ENCODE measurements around the gene MYCBP2.
A peak's percentile ranks its signal among the peaks of the same experiment; 100 is the strongest.
"Not testable (repeated sequence)": the region's sequence is repeated elsewhere in the genome, so short reads cannot be mapped to it uniquely, and the experiment has no call there.

MYCBP2 gene

DNA sequence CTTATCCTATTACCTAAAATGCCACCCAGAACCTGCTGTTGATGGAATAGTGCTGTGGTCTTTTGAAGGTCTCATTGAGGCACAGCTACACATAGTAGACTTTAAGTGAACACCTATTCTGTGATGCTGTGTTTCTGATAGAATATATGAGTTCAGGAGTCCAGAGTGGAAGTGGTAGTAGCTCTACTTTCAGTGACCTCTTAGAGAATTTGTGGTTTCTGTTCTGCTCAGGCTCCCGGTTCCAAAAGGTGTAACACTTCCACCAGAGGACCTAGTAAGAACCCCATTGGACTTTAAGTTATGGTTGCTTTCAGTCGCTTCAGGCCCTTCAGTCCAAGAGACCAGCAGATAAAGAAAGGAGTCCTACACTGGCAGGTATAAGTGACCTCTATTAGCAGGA is 11.4 kb upstream of the MYCBP2 start:
- no peak for FAIRE-seq

DNA sequence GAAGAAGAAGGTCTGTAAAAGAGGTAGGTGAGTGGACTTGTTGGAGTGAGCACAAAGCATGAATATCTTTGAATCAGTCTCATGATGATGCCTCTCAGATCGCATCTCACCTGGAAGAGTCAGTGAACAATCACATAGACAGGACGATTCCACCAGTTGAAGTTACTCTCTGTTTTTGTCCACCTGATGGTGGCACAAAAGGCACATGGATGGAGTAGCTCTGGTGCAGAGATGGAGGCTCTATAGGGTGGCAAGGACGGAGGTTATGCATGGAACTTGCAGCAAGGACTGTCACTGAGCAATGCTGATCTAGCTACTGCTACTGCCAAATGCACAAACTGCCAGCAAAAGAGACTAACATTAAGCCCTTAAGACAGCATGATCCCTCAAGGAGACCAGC is 10.3 kb upstream of the MYCBP2 start:
- FAIRE-seq: no peak

DNA sequence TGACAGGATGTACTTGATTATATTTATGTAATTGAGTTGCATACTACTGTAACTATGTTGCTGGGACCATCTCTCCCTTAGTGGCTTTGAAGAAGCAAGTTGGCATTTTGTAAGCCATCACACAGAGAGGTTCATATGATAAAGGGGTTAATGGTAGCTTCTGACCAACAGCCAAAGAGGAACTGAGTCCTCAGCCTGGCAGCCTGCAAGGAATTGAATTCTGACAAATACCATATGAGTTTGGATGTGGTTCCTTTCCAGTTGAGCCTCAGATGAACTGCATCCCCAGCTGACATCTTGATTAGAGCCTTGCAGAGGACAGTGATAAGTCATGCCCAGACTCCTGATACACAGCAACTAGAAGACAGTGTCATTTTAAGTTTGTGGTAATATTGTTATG is 8.6 kb upstream of the MYCBP2 start:
- FAIRE-seq: no peak

DNA sequence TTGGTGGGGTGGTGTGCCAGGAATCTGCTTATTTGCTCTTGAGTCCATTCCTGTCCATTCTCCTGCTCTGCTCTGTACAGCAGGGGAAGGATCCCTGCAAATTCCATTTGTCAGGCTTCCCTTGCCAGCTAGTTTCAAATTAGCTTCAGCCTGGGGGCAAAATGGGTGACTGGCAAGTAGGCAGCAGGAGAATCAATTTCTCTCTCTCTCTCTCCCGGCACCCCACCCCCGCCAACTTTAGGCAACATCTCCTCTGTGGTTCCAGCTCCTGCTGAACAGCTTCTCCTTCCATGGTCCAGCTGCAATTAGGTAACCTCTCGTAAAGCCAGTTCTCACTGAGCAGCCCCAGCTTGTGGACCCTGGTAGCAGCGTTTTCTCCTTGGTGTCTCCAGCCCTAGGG is 6.7 kb upstream of the MYCBP2 start:
- FAIRE-seq: no peak

DNA sequence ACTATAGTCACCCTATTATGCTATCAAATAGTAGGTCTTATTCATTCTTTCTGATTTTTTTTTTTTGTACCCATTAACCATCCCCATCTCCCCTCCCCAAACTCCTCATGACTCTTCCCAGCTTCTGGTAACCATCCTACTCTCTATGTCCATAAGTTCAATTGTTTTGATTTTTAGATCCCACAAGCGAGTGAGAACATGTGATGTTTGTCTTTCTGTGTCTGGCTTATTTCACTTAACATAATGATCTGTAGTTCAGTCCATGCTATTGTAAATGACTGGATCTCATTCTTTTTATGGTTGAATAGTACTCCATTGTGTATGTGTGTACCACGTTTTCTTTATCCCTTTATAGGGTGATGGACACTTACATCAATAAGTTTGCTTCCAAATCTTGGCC is 4.5 kb upstream of the MYCBP2 start:
- no peak for FAIRE-seq

DNA sequence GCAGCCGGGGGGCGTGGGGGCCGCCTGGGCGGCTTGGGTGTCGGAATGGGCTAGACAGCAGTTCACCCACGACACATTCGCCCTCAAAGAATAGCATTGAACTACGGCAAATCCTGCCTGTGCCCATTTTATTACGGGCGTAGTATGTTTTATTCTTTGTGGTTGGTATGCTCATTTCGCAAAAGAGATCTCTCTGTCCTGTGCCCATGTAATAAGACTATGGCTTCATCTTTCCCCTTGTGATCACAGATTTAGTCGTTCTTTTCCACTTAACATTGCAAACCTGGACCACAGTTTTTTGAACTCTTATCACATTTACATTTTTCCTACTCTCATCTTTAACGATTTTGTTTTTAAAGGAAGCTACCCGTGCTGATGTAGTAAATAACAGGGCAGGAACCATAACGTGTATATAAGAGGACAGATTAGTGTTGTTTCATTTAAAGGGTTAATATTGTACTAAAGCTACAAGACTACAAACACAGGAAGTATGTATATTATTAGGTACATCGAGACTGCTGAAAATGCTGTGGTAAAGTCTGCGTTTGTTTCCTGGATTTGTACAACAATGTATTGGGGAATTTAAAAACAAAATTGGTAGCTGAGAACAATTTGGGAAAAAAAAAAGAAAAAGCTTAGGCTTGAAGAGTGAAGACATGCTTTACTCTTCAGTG is 3.2 kb upstream of the MYCBP2 start:
- peak; percentile 10 for FAIRE-seq

DNA sequence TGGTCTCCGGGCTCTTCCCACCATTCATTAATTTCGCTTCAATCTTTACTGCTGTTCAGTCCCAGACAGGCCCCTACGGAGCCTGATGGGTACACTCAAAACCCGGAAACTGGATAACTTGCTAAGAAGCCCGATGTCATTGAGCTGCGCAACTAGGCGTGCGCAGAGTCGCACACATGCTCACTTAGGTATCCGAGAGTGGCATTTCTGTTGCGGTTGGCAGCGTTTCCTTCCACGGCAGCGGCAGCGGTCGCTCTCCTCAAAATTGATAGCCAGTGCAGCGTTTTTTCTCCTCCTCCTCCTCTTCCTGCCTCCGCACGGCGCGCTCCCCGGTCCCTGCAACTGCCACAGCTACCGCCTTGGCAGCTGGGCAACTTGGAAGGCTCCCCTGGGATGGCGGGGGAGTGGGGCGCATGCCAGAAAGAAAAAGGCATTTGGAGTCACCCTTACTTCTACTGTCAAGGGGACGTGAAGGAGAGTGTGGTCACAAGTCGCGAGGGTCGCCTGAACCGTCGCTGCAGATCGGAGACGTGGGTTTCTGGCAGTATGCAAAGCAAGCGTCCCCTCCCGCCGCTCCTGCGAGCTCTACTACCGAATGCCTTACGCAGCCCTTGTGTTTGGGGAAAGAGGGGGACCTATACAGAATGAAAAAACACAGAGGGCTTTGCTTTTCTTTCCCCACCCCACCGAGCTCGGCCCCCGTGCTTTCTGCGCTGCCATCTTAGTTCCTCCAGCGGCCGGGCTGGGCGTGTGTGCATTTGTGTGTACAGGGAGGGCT is 2.4 kb upstream of the MYCBP2 start:
- no peak for FAIRE-seq

DNA sequence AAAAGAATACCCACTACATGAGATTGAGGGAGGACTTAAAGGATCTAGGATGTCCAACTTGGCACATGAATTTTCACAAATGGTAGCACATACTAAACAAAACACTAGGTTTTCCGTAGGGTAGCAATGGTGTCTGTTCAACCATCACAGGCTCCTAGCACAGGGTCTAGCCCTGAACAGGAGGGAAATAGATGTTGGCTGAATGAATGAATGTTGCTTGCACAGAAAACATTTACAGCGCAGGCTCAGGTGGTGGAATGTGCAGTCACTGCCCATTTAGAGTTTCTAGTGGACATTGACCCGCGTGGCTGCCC is 1.9 kb upstream of the MYCBP2 start:
- FAIRE-seq: no peak

DNA sequence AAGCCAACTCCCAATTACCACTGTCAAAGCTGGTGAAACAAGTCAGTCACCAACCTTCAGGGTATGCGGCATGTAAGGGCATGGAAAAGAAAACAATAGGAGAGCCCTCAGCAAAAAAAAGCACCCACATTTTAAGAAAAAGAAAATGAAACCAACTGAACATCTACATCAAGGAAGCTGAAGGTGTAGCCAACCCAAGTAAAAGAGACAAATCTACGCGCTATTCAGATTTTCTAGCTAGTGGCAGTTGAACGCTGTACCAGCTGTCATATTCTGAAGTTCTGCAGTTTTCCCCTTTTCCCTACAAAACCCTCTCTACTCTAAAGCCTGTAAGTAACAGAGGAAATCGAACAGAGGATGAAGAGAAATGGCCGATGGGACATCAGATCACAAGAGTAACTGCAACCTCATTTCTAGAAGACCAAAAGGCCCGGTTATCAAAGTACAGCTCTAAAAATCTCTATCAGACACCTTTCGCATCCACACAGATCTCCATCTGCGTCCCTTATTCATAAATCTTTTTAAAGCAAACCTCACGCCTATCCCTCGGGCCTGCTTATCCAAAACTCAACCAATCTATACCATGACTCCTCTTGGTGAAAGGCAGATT is 1.4 kb downstream of the MYCBP2 start:
- FAIRE-seq: no peak

DNA sequence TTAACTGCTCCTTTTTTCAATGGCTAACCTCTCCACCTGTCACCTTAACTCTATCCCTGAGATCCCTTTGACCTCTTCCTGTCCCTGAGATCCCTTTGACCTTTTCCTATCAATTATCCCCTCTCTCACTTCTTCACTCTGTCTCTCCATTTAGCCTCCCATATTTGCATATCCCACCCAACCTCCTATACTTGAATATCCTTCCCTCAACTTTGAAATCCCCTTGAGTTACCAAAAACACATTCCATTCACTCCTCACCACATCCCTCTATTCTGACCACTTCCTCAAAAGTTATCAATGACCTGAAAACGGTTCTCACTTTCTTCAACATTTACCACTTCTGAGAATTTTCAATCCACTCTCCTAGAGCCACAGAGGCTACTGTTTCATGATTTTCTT is 3.0 kb downstream of the MYCBP2 start:
- no peak for FAIRE-seq

DNA sequence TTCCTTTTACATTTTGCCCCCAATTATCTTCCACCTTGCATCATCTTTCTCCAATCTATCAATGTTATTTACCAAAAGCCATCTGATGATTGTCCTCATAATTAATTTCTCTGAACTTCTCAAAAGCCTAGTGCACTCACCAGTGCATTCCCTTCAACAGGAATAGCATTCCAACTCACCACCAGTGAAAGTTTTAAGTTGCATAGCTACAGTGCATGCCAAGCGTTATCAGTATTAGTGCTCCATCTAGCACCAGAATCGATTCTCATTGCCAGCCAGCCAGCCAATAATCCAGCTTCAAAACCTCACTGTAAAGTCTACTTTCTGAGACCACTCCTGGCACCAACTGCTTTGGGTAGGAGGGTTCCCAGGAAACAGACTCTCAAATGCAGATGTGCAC is 7.4 kb downstream of the MYCBP2 start:
- no peak for FAIRE-seq

DNA sequence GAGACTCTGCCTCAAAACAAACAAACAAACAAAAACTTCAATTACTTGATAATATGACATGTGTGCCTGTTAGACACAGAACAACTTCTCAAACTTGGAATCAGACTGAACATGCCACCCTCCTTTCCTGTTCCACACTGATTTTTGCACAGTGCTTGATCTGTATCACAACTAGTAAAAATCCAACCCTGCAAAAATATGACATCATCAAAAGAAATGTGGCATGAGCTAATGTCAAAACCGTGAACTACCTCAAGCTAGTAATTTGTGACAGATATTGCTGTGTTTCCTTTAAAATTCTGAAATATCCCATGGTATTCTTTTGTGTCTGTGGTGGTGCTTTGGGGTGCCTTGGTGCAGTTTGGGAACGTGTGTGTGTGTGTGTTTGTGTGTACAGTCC is 8.2 kb downstream of the MYCBP2 start:
- no peak for FAIRE-seq

DNA sequence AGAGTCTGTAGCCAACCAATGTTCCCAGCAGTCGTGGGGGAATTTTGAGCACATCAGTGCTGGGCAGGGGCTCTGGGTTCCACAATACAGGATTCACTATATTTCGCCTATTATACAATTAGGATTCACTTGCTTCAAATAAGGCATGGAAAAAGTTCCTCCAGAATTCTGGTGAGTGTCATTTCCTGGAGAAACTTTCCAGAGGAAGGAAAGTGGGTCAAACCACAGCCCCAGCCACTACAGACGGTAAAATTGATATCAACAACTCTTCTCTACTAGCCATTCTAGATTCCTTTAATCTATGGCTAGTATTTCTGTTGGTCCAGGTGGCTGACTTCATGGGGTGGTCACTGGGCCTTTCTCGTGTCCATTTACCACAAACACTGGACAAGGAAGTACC is 10.5 kb downstream of the MYCBP2 start:
- FAIRE-seq: no peak

DNA sequence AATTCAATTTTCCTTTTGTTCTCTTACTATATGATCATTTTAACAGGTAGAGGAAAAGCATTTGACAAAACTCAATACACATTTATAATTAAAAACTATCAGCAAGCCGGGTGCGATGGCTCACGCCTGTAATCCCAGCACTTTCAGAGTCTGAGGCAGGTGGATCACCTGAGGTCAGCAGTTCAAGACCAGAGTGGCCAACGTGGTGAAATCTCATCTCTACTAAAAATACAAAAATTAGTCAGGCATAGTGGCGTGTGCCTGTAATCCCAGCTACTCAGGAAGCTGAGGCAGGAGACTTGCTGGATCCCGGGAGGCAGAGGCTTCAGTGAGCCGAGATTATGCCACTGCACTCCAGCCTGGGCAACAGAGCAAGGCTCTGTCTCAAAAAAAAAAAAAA is 11.4 kb downstream of the MYCBP2 start:
- not testable (repeated sequence) for FAIRE-seq

DNA sequence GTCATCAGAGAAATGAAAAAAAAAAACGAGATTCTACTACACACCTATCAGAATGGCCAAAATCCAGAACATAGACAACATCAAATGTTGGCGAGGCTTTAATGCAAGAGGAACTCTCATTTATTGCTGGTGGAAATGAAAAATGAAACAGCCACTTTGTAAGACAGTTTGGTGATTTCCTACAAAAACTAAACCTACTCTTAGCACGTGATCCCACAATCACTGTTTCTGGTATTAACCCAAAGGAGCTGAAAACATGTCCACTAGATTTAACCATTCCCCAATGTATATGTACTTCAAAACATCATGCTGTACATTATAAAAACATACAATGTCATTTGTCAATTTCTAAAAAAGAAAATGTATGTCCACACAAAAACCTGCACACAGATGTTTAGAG is 13.0 kb downstream of the MYCBP2 start:
- no peak for FAIRE-seq

DNA sequence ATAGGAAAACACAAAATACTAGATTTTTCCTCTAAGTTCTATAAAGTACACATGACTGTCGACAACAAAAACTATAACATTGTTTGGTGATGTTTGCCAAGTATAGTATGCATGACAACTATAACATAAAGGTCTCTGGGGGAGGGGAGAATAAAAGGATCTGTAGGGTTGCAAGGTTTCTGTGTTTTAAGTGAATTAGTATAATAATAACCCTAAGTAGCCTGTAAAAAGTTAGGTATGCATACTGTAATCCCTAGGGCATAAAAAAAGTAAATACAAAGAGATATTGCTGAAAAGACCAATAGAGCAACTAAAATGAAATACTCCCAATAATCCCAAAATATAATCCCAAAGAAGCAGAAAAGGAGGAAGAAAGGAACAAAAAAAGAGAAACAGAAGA is 14.6 kb downstream of the MYCBP2 start:
- FAIRE-seq: no peak

DNA sequence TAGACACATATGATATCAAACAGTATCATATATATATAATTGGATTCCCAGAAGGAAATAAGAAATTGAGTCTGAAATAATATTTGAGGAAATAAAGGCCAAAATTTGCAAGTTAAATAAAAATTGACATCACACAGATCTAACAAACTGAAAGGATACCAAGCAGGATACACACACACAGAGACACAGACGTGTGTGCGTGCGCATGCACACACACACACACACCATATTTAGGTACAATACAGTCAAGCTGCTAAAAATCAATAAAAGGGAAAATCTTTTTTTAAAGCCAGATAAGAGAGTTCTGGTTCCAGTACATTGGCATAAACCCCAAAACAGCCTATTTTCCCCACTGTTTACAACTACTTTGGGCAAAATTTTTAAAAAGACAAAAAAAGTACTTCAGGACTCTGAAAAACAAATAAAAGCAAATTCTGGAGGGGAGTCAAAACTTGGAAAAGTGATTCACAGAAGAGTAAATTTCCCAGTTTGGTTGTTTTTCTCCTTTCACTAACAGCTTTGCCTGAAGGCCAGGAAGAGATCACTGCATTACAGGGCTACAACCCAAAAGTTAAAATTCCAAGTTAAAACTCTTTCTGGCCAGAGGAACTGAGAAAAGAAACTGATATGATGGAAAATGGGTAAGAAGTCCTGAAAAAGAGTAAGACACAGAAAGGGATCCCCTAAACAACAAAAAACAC is 16.2 kb downstream of the MYCBP2 start:
- FAIRE-seq: no peak

DNA sequence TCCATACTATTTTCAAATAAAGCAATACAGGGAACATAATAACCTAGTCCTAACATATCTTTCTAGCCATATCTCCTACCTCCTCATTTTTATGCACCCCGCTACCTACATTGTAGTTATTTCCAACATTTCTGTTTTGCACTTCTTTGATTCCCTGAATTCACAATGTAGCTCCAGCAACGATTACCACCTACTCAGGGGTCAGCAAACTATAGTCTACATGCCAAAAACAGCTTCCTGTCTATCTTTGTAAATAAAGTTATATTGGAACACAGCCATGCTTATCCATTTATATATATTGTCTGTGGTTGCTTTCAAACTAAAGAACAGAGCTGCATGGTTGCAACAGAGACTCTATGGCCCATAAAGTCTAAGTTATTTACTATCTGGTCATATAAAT is 16.7 kb downstream of the MYCBP2 start:
- FAIRE-seq: no peak

DNA sequence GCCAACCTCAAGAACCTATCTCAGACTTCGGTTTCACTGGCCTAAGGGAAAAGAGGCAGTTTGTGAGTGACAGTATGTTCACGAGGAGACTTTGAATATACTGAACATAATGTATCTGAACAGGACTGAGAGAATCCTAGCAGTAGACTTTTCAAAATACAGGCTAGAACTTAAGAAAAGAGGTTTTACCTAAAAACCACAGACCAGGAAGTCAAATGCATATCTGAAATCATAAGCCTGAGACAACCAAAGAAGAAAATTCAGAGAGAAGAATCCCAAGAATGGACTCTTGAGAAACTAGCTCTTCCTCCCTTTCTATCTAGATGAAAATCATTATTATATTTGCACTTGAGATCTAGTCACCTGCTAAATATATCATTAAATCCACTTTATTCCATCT is 17.6 kb downstream of the MYCBP2 start:
- no peak for FAIRE-seq

DNA sequence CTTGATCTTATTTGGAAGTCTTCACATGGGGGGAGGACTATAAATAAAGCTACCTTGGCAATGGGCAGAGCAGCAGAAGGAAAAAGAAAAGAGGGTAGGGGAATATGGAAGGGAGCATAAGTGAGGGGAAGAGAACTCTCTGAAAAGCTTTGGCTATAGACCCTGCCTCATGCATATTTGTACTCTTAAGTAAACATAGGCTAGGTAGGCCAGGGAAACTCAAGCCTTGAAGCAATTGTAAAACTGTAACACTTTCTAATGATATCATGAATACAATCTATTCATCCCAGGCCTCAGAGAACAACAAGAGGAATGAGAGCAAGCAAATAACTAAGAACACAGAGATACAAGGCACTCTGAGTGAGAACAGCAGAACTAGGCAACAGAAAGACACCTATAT is 20.4 kb downstream of the MYCBP2 start:
- FAIRE-seq: no peak

DNA sequence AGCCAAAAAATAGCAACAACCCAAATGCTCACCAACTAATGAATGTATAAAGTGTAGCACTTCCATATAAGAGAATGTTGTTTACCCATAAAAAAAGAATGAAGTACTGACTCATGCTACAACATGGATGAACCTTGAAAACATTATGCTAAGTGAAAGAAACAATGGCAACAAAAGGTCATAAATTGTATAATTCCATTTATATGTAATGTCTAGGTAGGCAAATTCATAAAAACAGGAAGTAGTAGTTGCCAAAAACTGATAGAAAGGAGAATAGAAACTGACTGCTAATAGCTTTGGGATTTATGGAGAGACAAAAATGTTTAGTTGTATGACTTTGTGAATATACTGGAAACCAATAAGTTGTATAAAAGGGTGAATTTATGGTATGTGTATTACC is 21.6 kb downstream of the MYCBP2 start:
- peak; percentile 28 for FAIRE-seq

DNA sequence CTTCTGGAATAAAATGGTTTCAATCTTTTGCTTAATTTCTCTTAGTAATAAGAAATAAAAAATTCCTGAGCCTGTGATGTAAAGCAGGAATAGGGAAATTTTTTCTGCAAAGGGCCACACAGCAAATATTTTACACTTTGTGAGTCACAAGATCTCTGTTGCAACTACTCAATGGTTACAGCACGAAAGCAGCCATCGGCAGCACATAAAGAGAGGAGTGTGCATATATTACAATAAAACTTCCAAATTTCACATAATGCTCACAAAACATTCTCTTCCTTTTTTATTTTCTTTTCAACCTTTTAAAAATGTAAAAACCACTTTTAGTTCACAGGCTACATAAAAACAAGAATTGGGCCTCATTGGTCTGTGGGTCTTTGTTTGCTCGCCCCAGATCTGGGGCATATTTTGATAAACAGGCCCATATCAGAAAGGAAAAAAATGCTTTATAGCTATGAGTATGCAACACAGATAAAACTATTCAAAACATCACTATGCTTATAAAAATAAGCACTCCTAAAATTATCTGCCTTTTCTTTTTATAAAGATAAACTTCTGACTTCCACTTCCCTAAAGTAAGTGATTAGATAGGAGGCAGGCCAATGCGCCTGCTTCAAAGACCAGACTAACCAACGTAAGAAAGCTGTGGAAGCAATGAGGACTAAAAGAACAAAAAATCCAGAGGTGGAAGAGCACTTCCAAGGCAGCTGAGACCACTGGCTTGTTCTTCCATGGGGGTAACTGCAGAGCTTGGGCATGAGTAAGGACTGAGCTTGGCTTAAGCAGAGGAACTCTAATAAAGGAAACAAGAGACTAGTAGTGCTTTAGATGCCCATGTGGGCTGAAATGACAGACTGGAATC is 26.5 kb downstream of the MYCBP2 start:
- no peak for FAIRE-seq

DNA sequence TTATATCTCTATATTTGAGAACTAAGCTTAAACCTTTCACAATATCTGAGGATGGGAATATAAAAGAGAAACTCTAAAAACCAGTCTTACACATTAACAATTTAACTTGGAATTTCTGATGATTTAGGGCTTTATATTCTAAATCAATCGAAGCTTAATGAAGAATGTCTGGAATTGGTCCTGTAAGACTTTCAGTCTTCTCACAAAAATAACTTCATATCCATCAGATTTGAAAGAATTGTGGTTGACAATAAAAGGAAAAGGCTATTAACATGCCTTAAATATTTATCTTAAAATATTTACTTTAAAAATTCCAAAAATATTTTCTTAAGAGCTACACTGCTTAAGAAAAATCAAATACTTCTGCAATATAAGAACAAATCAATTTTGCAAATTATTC is 27.3 kb downstream of the MYCBP2 start:
- FAIRE-seq: peak; percentile 45

All from colon (tissue), 2 donors.